Body of pancreas (tissue), 4 donors: Measurements from ENCODE around the gene JMY. TPM values are rescaled to one million over a fixed set of nuclear protein-coding genes. Genes with fewer than 3 reads are reported as not detected.

Experiments
- ATAC-seq: fragments of 150-250 bp; one replicate; pipeline ENCODE4 v1.9.1; 2016
- DNase-seq, 4 donors: peaks; one replicate each; pipeline ENCODE4 v3.0.0-alpha.2; 2019
- H3K27ac ChIP-seq, 4 donors: fragments of 200-600 bp; sonication (generic); 1 replicate in 3 of 4; 2 replicates in 1 of 4; pipeline versions ENCODE4 v1.5.1 to v1.6.1; 2016 to 2019; ENCODE audit warnings: mild to moderate bottlenecking in 1 of 4, mixed read lengths in 1 of 4, moderate library complexity in 1 of 4
- H3K27me3 ChIP-seq, 2 donors: fragments of 200-600 bp; sonication (generic); one replicate each; pipeline ENCODE4 v1.6.0; 2016; ENCODE audit warnings: mild to moderate bottlenecking in 1 of 2
- H3K36me3 ChIP-seq, 2 donors: fragments of 200-600 bp; sonication (generic); replicated peaks in 1 of 2; 2 replicates each; pipeline ENCODE4 v1.5.1; 2016; ENCODE audit warnings: low read depth in 2 of 2; ENCODE audit not compliant: insufficient read depth in 1 of 2
- H3K4me1 ChIP-seq: fragments of 200-600 bp; sonication (generic); one replicate; pipeline ENCODE4 v1.6.0; 2016
- H3K4me3 ChIP-seq, 2 donors: fragments of 200-600 bp; sonication (generic); 1 replicate in 1 of 2; 2 replicates in 1 of 2; pipeline ENCODE4 v1.5.1; 2016 to 2019
- H3K9me3 ChIP-seq, 3 donors: fragments of 200-600 bp; sonication (generic); 1 replicate in 2 of 3; 2 replicates in 1 of 3; pipeline ENCODE4 v1.5.1; 2016
- CTCF ChIP-seq, 7 experiments: fragments of 450-650 bp in 4 of 7; fragments of 200-600 bp in 3 of 7; sonication (generic) in 3 of 7; IDR thresholded peaks; one replicate each; pipeline ENCODE4 v1.5.1; 2016 to 2019; ENCODE audit warnings: antibody characterized with exemption in 7 of 7
- POLR2A ChIP-seq, 3 donors: fragments of 450-650 bp; IDR thresholded peaks; one replicate each; pipeline ENCODE4 v1.6.1; 2016; ENCODE audit warnings: antibody characterized with exemption in 3 of 3, mild to moderate bottlenecking in 2 of 3
- WGBS, 2 donors: methylation state at CpG; one replicate each; pipeline ENCODE4 v1.1.5; 2017; 5-methylcytosine and 5-hydroxymethylcytosine counted together
- intact Hi-C: fragments of 100-400 bp; cut with DNase I; formaldehyde crosslinking; loops from one replicate; pipeline ENCODE4 v1.15.1; 2023
- total RNA-seq, 2 donors: library from RNA; depleted of rRNA; stranded (reverse); fragments of >200 nt; gene quantifications; one replicate each; pipeline ENCODE4 v1.1.0, GENCODE V29; 2016

JMY gene
- 10 to 100 TPM; 11.9 to 15.8 TPM for total RNA-seq

GRCh38 chr5:79235634-79236361, at the start of gene JMY:
Gene JMY, plus strand, starts transcription at chr5:79236131. Its CDS starts 520 bp downstream, at chr5:79236651.
- Histone ChIP-seq H3K9me3 (no peaks in the 10 kb centered on the region), H3K4me3 (peak within 1 kb of the TSS; percentile 80 to 87), H3K27ac (peak within 1 kb of the TSS; percentile 76 to 97 (median 90)), H3K36me3 (no peaks in the 10 kb centered on the region), H3K4me1 (peaks cover 23% of the 10 kb centered on the region), H3K27me3 (no peaks in the 10 kb centered on the region)
- DNase-seq (peak; percentile 88 to 92 (median 91)), ATAC-seq (peak; percentile 90)
- intact Hi-C loops: no loop called here
- peak; percentile 80 to 94 (median 94) for TF ChIP-seq POLR2A (IDR thresholded peaks at IDR 0.05)
- peak in 2 of 7 experiments; percentile 37 to 39 for TF ChIP-seq CTCF (IDR thresholded peaks at IDR 0.05)
- 0 to 1% methylated on average over 32 to 72 of the region's 83 CpGs for WGBS, 2 donors

- Histone ChIP-seq H3K27ac (no peak overlapping the region), H3K4me3 (no peak overlapping the region), H3K36me3 (no peaks in the 10 kb centered on the region), H3K27me3 (no peaks in the 10 kb centered on the region), H3K4me1 (peaks cover 11% of the 10 kb centered on the region), H3K9me3 (no peaks in the 10 kb centered on the region)
- TF ChIP-seq CTCF (IDR thresholded peaks at IDR 0.05) (no peak), POLR2A (IDR thresholded peaks at IDR 0.05) (no peak)
- DNase-seq (no peak), ATAC-seq (no peak)
- intact Hi-C loops: no loop called here
- 86 to 92% methylated on average over 1 of the region's 1 CpG for WGBS, 2 donors
Measured at GRCh38 chr5:79186455-79186854, 49.5 kb upstream of the JMY start.

- TF ChIP-seq POLR2A (IDR thresholded peaks at IDR 0.05) (no peak), CTCF (IDR thresholded peaks at IDR 0.05) (no peak)
- ATAC-seq (no peak), DNase-seq (no peak)
- H3K9me3 ChIP-seq: no peaks in the 10 kb centered on the region
- no peak overlapping the region for H3K27ac ChIP-seq
- intact Hi-C loops: no loop called here
- H3K4me1 ChIP-seq: peaks cover 7% of the 10 kb centered on the region
- no peak overlapping the region for H3K4me3 ChIP-seq
- WGBS, 2 donors: 55 to 62% methylated on average over 8 of the region's 8 CpGs
- no peaks in the 10 kb centered on the region for H3K27me3 ChIP-seq
- no peaks in the 10 kb centered on the region for H3K36me3 ChIP-seq
Measured at GRCh38 chr5:79189439-79190234, 46.3 kb upstream of the JMY start.

- Histone ChIP-seq H3K27me3 (no peaks in the 10 kb centered on the region), H3K27ac (no peak overlapping the region), H3K4me1 (peaks cover 7% of the 10 kb centered on the region), H3K9me3 (no peaks in the 10 kb centered on the region), H3K36me3 (no peaks in the 10 kb centered on the region), H3K4me3 (no peak overlapping the region)
- no peak for DNase-seq
- TF ChIP-seq CTCF (IDR thresholded peaks at IDR 0.05): no peak
- TF ChIP-seq POLR2A (IDR thresholded peaks at IDR 0.05): no peak
- ATAC-seq: no peak
- intact Hi-C loops: no loop called here
- 19 to 31% methylated on average over 2 of the region's 2 CpGs for WGBS, 2 donors
Measured at GRCh38 chr5:79190235-79190529, 45.7 kb upstream of the JMY start.
